GM12872 (cell line): ENCODE measurements around the gene RIMS4.

Experiments
- CTCF ChIP-seq: IDR thresholded peaks from 3 replicates; pipeline ENCODE4 v1.5.1; 2011; ENCODE audit warnings: low read depth, mild to moderate bottlenecking, low read length, moderate library complexity; ENCODE audit not compliant: insufficient read depth

Gene RIMS4

GRCh38 chr20:44810391-44811149 lies at the start of gene RIMS4:
TSS of gene RIMS4 (minus strand) at chr20:44810546. CDS start at chr20:44810271, 275 bp downstream.
- TF ChIP-seq CTCF, result no peak

GRCh38 chr20:44858606-44859360 lies 48.4 kb upstream of the RIMS4 start:
- no peak for TF ChIP-seq CTCF

GRCh38 chr20:44856856-44857448 lies 46.6 kb upstream of the RIMS4 start:
- TF ChIP-seq CTCF, result no peak

GRCh38 chr20:44856442-44856841 lies 46.1 kb upstream of the RIMS4 start:
- TF ChIP-seq CTCF, result no peak

GRCh38 chr20:44851545-44851944 lies 41.2 kb upstream of the RIMS4 start:
- TF ChIP-seq CTCF, result no peak

GRCh38 chr20:44850837-44851236 lies 40.5 kb upstream of the RIMS4 start:
- TF ChIP-seq CTCF, result no peak

GRCh38 chr20:44850272-44850671 lies 39.9 kb upstream of the RIMS4 start:
- TF ChIP-seq CTCF, result no peak
